HG03469 (cell line): ENCODE results near the gene OR10J5.
"Not testable (repeated sequence)": the region's sequence is repeated elsewhere in the genome, so short reads cannot be mapped to it uniquely, and the experiment has no call there.

Experiments used
- ATAC-seq: cut with Tn5 transposase; IDR thresholded peaks from one replicate; pipeline ENCODE4 v1.9.1; 2021; ENCODE audit warnings: mild to moderate bottlenecking, moderate library complexity, moderate number of reproducible peaks; ENCODE audit not compliant: unreplicated experiment

OR10J5 gene, protein sequence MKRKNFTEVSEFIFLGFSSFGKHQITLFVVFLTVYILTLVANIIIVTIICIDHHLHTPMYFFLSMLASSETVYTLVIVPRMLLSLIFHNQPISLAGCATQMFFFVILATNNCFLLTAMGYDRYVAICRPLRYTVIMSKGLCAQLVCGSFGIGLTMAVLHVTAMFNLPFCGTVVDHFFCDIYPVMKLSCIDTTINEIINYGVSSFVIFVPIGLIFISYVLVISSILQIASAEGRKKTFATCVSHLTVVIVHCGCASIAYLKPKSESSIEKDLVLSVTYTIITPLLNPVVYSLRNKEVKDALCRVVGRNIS

DNA sequence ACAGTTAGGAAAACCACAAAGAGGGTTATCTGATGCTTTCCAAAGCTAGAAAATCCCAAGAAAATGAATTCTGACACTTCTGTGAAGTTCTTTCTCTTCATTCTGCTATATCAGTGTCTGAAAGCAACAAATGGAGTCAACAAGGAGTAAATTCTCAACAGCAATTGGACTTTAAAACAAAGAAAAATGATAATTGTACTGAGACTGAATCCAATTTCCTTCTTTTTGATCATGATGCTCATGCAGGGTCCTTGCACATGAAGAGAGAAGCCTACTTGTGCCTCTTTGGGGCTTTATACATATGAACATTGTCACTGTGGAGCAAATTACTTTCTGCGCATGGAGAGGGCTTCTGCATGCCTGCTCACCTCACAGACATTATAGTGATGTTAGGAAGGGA lies at the start of gene OR10J5:
TSS of gene OR10J5 (minus strand) at position 101 of the 400 bp plus-strand sequence. CDS start at position 101, 0 bp downstream.
- ATAC-seq: no peak

DNA sequence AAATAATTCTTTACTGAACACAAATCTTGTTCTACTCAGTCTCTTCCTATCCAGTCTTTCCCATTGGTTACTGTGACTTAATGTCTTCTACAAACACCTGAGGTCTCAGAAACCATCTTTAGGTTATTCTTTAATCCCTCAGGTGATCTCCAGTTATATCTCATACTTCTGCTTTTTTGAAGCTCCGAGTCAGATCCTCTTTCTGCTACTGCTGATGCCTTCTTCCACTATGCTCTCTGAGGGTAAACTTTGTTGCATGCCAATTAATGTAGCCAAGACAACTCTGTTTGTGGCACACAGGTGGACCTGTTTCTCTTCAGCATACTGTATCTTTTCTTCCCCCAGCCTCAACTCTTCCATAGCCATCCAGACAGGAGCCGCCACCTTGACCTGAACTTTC lies 48.7 kb upstream of the OR10J5 start:
- no peak for ATAC-seq

DNA sequence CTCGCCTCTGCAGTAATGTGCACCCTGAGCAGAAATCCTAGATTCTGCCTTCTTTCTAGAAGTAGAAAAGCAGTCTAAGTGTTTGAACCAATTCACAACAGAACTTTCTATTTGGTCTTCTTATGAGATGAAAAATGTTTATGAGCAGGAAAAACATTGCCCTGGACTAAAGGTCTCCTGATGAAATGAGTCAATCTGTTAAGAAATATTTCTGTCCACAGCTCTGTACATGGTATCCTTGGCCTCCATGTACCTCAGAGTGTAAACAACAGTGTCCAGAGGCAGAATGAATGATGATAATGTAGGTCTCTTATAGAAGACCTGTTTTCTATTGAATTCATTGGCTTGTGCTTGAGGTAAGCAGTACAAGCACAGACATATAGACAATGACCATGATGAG lies 45.6 kb upstream of the OR10J5 start:
- no peak for ATAC-seq

DNA sequence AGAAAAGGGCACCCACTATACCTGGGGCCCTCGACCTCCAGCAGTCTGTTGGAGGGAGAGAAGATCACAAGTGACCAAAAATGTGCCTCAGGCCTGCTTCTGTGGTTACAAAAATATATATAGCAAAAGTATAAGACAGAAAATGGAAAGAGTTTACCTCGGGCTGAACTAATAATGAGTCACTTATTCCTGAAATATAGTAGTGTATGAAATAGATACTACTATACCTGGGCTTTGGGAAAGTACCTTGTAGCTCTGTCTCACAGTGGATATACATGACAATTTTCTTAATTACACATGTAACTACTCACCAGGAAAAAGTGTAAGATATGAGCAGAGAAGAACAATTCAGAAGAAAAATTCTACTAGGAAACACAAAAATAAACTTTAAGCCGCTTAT lies 44.5 kb upstream of the OR10J5 start:
- ATAC-seq: no peak

DNA sequence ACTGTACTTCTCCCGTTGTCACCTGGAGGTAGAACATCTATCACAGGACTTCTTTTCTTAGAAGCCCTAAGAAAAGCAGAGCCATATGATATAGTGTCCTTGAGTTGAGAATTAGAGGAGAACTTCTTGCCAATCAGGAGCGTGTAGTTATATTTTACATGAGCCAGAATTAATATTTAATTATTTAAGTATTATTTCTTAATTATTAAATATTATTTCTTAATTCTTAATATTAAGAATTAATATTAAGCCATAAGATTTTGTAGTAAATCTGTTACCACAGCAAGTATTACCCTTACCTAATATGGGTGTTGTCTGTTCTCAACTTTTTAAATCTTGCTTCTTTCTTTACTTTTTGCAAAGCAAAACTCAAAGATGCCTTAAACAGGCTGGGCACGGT lies 41.6 kb upstream of the OR10J5 start:
- no peak for ATAC-seq

DNA sequence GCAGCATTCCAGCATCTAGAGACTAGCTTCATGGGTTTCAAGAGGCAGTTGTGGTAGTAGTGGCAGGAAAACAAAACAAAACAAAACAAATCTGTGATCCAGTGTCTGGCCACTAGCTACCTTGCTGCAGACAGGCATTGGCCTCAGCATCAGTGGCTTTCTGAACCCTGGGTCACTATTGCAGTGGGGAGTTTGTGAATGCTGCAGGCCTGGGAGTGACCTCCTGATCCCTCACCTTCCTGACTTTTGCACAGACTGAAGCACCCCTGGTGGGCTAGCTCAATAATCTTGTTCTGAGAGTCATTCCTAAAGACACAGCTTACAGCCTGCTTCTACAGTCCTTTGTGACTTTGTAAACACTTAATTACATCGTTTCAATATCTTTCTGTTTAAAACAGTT lies 26.9 kb upstream of the OR10J5 start:
- ATAC-seq: no peak

DNA sequence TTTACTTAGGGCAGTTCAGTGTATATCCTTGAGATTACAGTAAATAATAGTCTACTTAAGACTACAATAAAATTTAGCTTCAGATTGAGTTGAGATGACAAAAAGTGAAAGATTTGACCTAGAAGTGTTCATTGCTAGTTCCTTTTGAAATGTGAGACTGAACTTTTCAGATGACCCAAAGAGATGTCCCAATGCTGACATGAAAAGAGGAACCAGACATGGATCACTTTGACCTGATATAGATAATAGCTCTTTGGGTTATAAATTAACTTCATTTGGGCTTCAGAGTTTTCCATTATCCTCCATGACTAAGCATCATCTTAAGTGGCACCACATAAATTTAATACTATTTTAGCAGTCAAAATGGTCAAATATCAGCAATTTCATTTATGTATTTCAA lies 25.7 kb upstream of the OR10J5 start:
- no peak for ATAC-seq

DNA sequence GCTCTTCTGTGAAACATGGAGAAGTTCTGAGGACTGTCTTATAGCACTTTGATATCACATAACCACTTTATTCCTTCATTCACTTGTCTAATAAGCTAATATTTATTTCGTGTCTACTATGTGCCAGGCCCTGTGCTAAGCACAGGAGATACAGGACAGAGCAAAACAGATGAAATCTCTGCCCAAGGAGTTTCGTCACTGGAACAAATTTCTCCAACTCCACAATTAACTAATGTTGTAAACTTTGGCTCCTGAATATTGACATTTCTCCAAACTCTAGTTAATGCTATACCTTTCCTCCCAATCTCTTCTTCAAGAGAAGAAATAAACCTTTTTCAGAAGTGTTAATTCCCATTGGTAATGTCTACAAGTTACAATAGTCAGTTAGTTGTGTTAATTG lies 24.8 kb upstream of the OR10J5 start:
- ATAC-seq: no peak

DNA sequence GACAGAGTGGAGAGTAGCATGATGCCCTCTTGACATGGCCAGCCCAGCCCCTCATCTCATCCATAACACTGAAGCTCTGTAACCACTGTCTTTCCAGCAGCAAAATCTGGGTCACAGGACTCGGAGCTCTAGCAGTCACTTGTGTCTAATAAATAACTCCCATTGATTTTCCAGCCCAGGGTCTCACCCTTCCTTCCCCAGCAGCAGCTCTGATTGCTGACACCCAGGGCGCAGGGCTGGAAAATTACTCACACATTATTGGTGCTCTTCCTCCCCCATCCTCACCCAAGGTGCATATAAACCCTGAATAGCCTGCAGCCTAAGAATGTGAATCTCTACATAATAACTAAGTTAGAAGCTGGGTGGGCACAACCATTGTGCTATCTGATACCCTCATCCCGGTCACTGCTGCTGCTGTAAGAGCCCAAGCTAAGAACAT lies 21.1 kb upstream of the OR10J5 start:
- no peak for ATAC-seq

DNA sequence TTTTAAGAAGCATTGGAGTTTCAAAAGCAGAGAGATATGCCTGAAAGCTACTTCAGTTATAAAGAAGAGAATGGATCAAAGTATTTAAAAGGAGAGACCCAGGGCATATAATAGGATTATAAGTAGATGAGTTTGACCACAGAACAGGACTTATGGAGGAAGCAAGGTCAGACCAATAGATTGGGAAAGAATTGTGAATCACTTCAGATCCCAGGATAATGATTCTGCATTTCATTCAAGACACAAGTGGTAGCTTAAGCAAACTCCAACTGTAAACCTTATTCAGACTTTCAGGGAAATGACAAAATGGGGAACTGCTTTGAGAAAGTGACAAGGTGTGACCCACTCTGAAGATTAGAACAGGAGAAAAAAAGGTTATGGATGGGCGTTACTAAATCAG lies 18.9 kb upstream of the OR10J5 start:
- no peak for ATAC-seq

DNA sequence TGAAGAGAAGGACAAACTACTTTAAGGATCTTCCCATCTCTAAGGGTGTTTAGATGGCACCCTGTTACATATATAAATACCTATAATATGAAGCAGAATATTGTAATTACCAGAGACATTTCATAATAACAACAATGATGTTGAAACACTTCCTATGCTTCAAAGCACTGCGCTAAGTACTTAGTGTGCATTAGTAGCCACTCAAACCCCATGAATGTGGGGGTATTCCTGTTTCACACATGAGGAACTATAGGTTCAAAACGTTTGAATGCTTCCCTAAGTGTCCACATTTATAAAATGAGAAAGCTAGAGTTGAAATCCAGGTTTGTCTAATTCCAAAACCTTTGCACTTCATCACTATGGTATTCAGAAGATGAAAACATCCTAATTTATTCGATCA lies 18.5 kb upstream of the OR10J5 start:
- no peak for ATAC-seq

DNA sequence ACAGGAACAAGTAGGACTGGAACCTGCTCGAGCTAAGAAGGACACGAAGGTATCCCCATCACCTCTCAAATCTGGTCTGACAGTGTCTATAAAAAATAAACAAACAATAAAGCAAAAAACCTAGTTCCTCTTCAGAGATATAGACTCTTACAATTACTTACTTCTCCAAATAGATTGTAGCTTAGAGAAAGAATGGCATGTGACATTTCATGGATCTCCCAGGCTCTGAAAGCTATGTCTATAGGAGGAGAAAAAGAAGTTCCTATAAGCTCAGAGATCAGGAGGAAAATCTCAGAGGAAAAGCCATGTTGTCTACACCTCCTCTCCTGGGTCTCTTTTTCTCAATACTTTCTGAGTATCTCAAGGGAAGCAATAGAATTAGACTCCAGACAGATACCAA lies 12.3 kb upstream of the OR10J5 start:
- ATAC-seq: no peak

DNA sequence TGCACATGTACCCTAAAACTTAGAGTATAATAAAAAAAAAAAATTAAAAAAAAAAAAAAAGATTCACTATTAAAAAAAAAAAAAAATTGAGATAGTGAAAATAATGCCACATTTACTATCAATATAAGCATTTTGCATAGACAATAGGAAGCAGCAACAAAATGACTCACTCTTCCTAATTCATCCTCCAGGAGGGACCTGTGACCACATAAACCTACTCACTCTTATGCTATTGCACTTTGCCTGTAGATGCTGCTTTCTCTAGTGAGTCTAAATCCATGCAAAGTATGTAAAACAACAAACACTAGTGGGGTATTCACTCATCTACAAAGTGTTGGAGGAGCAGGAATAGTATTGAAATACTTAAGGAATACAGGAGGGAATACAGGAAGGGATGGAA lies 2.9 kb downstream of the OR10J5 start:
- no peak for ATAC-seq

DNA sequence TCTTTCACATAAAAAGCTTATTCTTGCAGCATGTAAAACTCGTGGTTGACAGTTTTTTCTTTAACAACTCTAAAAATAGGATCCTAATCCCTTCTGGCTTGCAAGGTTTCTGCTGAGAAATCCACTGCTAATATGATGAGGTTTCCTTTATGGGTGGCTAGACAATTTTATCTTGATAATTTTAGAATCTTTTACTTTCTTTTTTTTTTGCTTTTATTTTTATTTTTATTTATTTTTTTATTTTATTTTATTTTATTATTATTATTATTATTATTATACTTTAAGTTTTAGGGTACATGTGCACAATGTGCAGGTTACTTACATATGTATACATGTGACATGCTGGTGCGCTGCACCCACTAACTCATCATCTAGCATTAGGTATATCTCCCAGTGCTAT lies 11.0 kb downstream of the OR10J5 start:
- not testable (repeated sequence) for ATAC-seq

DNA sequence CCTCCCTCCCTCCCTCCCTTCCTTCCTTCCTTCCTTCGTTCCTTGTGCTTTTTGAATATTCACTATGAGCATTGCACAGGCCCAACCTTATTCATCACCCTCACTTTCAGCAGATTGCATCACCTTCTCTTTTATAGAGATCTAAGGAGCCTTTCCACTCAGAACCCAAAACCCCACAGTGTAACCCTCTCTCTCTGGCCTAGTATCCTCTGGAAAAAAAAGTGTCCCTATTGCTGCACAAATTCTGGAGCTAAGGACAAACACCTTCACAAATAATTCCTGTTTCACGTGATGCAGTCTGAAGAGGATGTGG lies 25.6 kb downstream of the OR10J5 start:
- no peak for ATAC-seq

DNA sequence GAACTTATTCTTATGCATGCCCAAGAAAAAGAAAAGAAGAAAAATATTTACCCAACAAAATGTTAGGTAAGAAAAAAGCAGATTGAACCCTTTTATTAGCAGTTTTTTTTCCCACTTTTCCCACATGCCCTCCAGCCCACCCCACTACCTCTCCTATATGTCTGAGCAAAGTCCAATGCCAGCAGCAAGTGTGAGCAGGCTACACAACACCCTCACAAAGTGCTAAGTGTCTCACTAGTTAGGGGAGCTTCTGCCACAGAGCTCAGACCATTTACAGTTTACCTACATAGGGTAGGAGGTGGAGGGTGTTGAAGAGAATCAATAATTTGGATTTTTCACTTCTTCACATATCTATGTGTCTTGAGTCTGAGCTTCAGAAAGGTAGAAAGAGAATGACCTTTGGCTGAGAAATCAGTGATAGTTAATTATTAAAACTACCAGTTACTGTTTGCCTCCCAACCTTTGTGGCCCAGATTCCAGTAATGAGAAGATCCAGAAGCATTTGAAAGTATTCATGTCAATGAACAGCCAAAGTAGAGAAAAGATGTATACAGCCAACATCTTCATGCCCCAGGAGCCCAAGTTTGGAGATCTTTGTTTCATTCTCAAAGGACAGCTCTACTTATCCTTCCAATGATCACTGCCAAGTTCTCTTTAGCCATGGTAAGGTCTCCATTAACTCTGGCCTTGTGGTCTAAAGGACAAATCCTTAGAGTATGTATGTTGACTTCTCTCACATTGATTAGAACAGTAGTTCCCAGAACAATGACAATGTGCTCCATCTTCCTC lies 26.2 kb downstream of the OR10J5 start:
- no peak for ATAC-seq

DNA sequence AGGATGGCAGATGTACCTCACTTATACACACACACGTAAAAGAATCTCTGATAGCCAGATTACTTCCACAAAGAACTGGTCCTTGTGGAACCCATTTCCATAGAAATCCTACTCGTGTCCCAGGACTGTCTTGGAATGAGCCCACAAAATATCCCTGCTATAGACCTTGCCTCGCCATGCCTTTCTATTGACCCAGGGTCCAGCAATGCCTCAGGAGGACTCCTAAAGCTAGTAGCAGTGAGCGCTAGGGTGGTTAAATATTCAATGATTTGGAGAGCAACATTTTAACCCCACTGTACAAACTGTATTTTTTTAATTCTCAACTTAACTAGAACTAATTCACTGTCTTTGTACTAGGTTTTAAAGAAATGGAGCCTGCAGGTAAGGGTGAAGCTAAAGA lies 26.9 kb downstream of the OR10J5 start:
- no peak for ATAC-seq

DNA sequence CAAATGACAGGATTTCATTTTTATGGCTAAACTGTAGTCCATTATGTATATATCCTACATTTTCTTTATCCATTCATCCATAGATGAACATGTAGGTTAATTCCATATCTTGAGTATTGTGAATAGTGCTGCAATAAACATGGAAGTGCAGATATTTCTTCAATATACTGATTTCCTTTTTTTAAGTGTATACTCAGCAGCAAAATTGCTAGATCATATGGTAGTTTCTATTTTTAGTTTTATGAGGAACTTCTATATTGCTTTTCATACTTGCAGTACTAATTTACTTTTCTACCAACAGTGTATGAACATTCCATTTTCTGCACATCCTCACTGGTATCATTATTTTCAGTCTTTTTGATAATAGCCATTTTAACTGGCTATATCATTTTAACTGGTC lies 30.1 kb downstream of the OR10J5 start:
- no peak for ATAC-seq

DNA sequence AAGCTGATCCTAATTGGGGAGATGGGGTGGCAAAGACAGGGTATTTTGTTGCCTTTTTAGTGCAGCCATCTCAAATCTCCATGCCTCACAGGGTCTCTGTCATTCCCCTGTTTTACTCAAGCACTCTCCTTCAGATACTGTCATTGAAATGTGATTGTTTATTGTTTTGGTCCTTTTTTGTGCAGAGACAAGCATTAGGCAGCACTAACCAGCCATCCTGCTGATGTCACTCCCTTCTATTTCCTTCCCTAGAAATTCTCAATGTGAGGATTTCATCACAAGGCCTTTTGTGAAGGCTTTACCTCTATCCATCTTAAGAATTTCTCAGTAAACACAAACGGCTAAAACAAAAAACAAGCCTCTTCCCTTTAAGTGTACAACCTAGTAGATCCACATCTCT lies 34.7 kb downstream of the OR10J5 start:
- no peak for ATAC-seq

DNA sequence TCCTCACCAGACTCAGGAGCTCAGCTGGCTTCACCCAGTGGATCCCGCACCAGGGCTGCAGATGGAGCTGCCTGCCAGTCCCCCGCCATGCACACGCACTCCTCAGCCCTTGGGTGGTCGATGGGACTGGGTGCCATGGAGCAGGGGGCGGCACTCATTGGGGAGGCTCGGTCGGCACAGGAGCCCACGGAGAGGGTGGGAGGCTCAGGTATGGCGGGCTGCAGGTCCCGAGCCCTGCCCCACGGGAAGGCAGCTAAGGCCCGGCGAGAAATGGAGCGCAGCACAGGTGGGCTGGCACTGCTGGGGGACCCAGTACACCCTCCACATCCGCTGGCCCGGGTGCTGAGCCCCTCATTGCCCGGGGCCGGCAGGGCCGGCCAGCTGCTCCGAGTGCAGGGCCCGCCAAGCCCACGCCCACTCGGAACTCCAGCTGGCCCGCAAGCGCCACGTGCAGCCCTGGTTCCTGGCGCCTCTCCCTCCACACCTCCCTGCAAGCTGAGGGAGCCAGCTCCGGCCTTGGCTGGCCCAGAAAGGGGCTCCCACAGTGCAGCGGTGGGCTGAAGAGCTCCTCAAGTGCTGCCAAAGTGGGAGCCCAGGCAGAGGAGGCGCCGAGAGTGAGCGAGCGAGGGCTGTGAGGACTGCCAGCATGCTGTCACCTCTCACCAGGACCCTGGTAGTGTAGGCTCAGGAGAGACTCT lies 41.1 kb downstream of the OR10J5 start:
- not testable (repeated sequence) for ATAC-seq

DNA sequence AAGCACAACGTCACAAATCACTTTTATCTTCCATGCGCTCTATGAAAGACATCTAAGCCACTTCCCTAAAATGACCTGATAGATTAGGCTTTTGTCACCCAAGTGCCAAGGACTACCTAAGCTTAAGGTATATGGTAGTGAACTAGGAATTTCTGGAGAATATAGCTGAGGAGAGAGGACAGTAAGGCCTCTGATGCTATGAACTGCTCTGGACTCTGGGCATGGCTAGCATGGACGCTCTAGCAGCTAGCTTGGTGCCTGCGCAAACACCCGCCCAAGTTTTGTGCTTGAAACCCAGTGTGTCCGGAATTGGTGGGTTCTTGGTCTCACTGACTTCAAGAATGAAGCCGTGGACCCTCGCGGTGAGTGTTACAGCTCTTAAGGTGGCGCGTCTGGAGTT lies 42.5 kb downstream of the OR10J5 start:
- no peak for ATAC-seq
